ENCODE data around the gene MPRIP. TPM values are rescaled to one million over a fixed set of nuclear protein-coding genes. Genes with fewer than 3 reads are reported as not detected.
"Not testable (repeated sequence)": the region's sequence is repeated elsewhere in the genome, so short reads cannot be mapped to it uniquely, and the experiment has no call there.

MPRIP gene
- total RNA-seq, 1 experiment from 2014 or later: 132 TPM

- not testable (repeated sequence) for H3K27ac ChIP-seq (ENCODE audit: insufficient read length, low read depth, low read length)
Measured at GRCh38 chr17:17007891-17008290, 34.4 kb upstream of the MPRIP start.

GRCh38 chr17:17008621-17009397 is 33.4 kb upstream of the MPRIP start:
- H3K18ac ChIP-seq (ENCODE audit: insufficient read length, low read depth, low read length); H4K91ac ChIP-seq (ENCODE audit: insufficient read length, low read depth, low read length); H3K4me3 Mint-ChIP-seq; H3K23me2 ChIP-seq (ENCODE audit: insufficient read length, low read depth, low read length, poor library complexity, severe bottlenecking); H3K23ac ChIP-seq (ENCODE audit: insufficient read length, low read depth, low read length); H3K56ac ChIP-seq (ENCODE audit: insufficient read length, low read depth, low read length); H3K9ac ChIP-seq (ENCODE audit: extremely low read depth, insufficient read length, low read length); H2BK12ac ChIP-seq (ENCODE audit: insufficient read length, low read depth, low read length); DNase-seq; H4K8ac ChIP-seq (replicated peaks; ENCODE audit: insufficient read length, low read depth, low read length); H3K27ac ChIP-seq (ENCODE audit: insufficient read length, low read depth, low read length); H3K9me3 Mint-ChIP-seq; H3K27me3 ChIP-seq (ENCODE audit: insufficient read depth, low read length); H2BK5ac ChIP-seq (ENCODE audit: insufficient read length, low read length); H3K27me3 Mint-ChIP-seq (ENCODE audit: low read depth); H2BK20ac ChIP-seq (ENCODE audit: low read depth, low read length, poor library complexity, severe bottlenecking); H3K14ac ChIP-seq (ENCODE audit: insufficient read depth, low read length); H3K4me2 ChIP-seq (ENCODE audit: insufficient read depth, insufficient read length, low read length); H2AK5ac ChIP-seq (ENCODE audit: insufficient read length, low read length); H2AFZ ChIP-seq (ENCODE audit: low read length); H3K9me3 ChIP-seq (ENCODE audit: control insufficient read depth, low read depth, low read length); H4K5ac ChIP-seq (ENCODE audit: insufficient read length, low read depth, low read length); H3K79me1 ChIP-seq (ENCODE audit: insufficient read depth, low read depth, low read length, poor library complexity, severe bottlenecking); H2BK120ac ChIP-seq (ENCODE audit: low read depth, low read length, poor library complexity, severe bottlenecking); H3K36me3 Mint-ChIP-seq (ENCODE audit: insufficient read depth in 1 of 3, low read depth in 3 of 3); H3T11ph ChIP-seq (ENCODE audit: low read length); H3K4ac ChIP-seq (ENCODE audit: low read depth, low read length); H2BK15ac ChIP-seq (ENCODE audit: low read depth, low read length); H3K4me1 ChIP-seq (ENCODE audit: insufficient read depth, low read length); H4K20me1 ChIP-seq (ENCODE audit: control insufficient read depth, insufficient read depth, insufficient read length); H3K79me2 ChIP-seq (ENCODE audit: insufficient read depth, low read length): not testable (repeated sequence)
- H3K4me1 Mint-ChIP-seq: peaks cover 10 to 16% of the 10 kb centered on the region in 2 experiments
- no CpG with 5 or more reads among the region's 10 CpGs for WGBS (ENCODE audit: extremely low coverage, insufficient read length, low lambda C conversion rate)
- peak overlapping the region in 1 of 3 experiments; percentile 67; a peak in 1 of 7 replicates for H3K27ac Mint-ChIP-seq

More at GRCh38 chr17:17007891-17008290, 34.4 kb upstream of the MPRIP start:
- H3K23me2 ChIP-seq (ENCODE audit: insufficient read length, low read depth, low read length, poor library complexity, severe bottlenecking); H4K5ac ChIP-seq (ENCODE audit: insufficient read length, low read depth, low read length); H2BK120ac ChIP-seq (ENCODE audit: low read depth, low read length, poor library complexity, severe bottlenecking); H2BK12ac ChIP-seq (ENCODE audit: insufficient read length, low read depth, low read length); H3K4me1 ChIP-seq (ENCODE audit: insufficient read depth, low read length); H4K20me1 ChIP-seq (ENCODE audit: control insufficient read depth, insufficient read depth, insufficient read length); H4K91ac ChIP-seq (ENCODE audit: insufficient read length, low read depth, low read length); H3K4ac ChIP-seq (ENCODE audit: low read depth, low read length); H3K27me3 Mint-ChIP-seq (ENCODE audit: low read depth); H3K36me3 Mint-ChIP-seq (ENCODE audit: insufficient read depth in 1 of 3, low read depth in 3 of 3); H3K9me3 ChIP-seq (ENCODE audit: control insufficient read depth, low read depth, low read length); H3K4me3 Mint-ChIP-seq; H3K4me2 ChIP-seq (ENCODE audit: insufficient read depth, insufficient read length, low read length); H4K8ac ChIP-seq (replicated peaks; ENCODE audit: insufficient read length, low read depth, low read length); H3K79me2 ChIP-seq (ENCODE audit: insufficient read depth, low read length); DNase-seq; H2BK15ac ChIP-seq (ENCODE audit: low read depth, low read length); H2BK20ac ChIP-seq (ENCODE audit: low read depth, low read length, poor library complexity, severe bottlenecking); H2AK5ac ChIP-seq (ENCODE audit: insufficient read length, low read length); H3T11ph ChIP-seq (ENCODE audit: low read length); H3K27me3 ChIP-seq (ENCODE audit: insufficient read depth, low read length); H2BK5ac ChIP-seq (ENCODE audit: insufficient read length, low read length); H3K56ac ChIP-seq (ENCODE audit: insufficient read length, low read depth, low read length); H2AFZ ChIP-seq (ENCODE audit: low read length); H3K79me1 ChIP-seq (ENCODE audit: insufficient read depth, low read depth, low read length, poor library complexity, severe bottlenecking); H3K23ac ChIP-seq (ENCODE audit: insufficient read length, low read depth, low read length); H3K14ac ChIP-seq (ENCODE audit: insufficient read depth, low read length); H3K18ac ChIP-seq (ENCODE audit: insufficient read length, low read depth, low read length); H3K9me3 Mint-ChIP-seq; H3K9ac ChIP-seq (ENCODE audit: extremely low read depth, insufficient read length, low read length): not testable (repeated sequence)
- peaks cover 11 to 18% of the 10 kb centered on the region in 2 experiments for H3K4me1 Mint-ChIP-seq
- no CpG with 5 or more reads among the region's 6 CpGs for WGBS (ENCODE audit: extremely low coverage, insufficient read length, low lambda C conversion rate)
- peak overlapping the region in 1 of 3 experiments; percentile 31; a peak in 1 of 7 replicates for H3K27ac Mint-ChIP-seq

Data from H9 (cell line).